HepG2 (cell line): Measurements from ENCODE around the gene SMOC1. TPM values are rescaled to one million over a fixed set of nuclear protein-coding genes. Genes with fewer than 3 reads are reported as not detected.
A peak's percentile ranks its signal among the peaks of the same experiment; 100 is the strongest.

Source experiments
- ATAC-seq: fragments of 200-7000 bp; cut with Tn5 transposase; 3 replicates; pipeline ENCODE4 v1.9.1; 2020; ENCODE audit warnings: mild to moderate bottlenecking, moderate library complexity
- BruUV-seq: library from RNA; stranded (reverse); fragments of 400-500 nt; replicated peaks from 2 replicates; lab custom pipeline; 2021; lab: Mats Ljungman, UMichigan
- CTCF ChIA-PET: fragments of 300-600 bp; formaldehyde crosslinking; extraction: SDS; loops from one replicate; lab custom pipeline; 2021; ENCODE audit warnings: low total read pairs, inconsistent platforms, low intra/inter-chr PET ratio; lab: Yijun Ruan, JAX
- POLR2A ChIA-PET: fragments of 350-600 bp; sonication (Branson Sonifier 250); formaldehyde crosslinking; loops from one replicate; lab custom pipeline; 2020; ENCODE audit warnings: antibody characterized with exemption, inconsistent platforms; lab: Yijun Ruan, JAX
- DNase-seq: peaks from one replicate; pipeline ENCODE4 v3.0.0-alpha.2; 2015; ENCODE audit warnings: low spot score
- FAIRE-seq: peaks from 3 replicates; lab custom pipeline; 2011; peaks lifted over from hg19 to GRCh38; lab: Jason Lieb, UNC
- H2AFZ ChIP-seq: one replicate; pipeline ENCODE4 v1.6.1; 2011; ENCODE audit warnings: low read length, inconsistent platforms
- H3K27ac ChIP-seq: fragments of 300-600 bp; 3 replicates; pipeline ENCODE4 v1.8.0; 2011; ENCODE audit warnings: mixed run types, mild to moderate bottlenecking, mixed read lengths, low read length, inconsistent platforms; ENCODE audit not compliant: insufficient read depth; ENCODE audit errors: extremely low read length
- H3K27me3 ChIP-seq, 2 experiments: fragments of 200-600 bp in 1 of 2; 2 replicates in 1 of 2; 3 replicates in 1 of 2; pipeline versions ENCODE4 v1.6.0 to v1.8.0; 2011; ENCODE audit warnings: low read length in 2 of 2, mild to moderate bottlenecking in 2 of 2, moderate library complexity in 2 of 2, inconsistent platforms in 1 of 2; ENCODE audit not compliant: insufficient read depth in 2 of 2, control insufficient read depth in 1 of 2
- H3K36me3 ChIP-seq, 2 experiments: fragments of 200-600 bp in 1 of 2; replicated peaks in 1 of 2; 2 replicates in 1 of 2; 3 replicates in 1 of 2; pipeline versions ENCODE4 v1.5.1 to v1.8.0; 2011; ENCODE audit warnings: low read length in 2 of 2, inconsistent platforms in 1 of 2; ENCODE audit not compliant: insufficient read depth in 2 of 2, control insufficient read depth in 1 of 2
- H3K4me1 ChIP-seq: 2 replicates; pipeline ENCODE4 v1.5.1; 2012; ENCODE audit warnings: low read length, inconsistent platforms; ENCODE audit not compliant: insufficient read depth
- H3K4me2 ChIP-seq: 2 replicates; pipeline ENCODE4 v1.6.0; 2011; ENCODE audit warnings: low read depth, low read length, inconsistent platforms
- H3K4me3 ChIP-seq, 3 experiments: fragments of 200-600 bp in 1 of 3; sonication (generic), shearing (Covaris generic) in 1 of 3; replicated peaks in 1 of 3; 2 replicates each; pipeline ENCODE4 v1.5.1; 2011 to 2016; ENCODE audit warnings: low read length in 3 of 3, inconsistent platforms in 2 of 3, low read depth in 2 of 3, mild to moderate bottlenecking in 2 of 3, control low read depth in 1 of 3, mixed read lengths in 1 of 3; ENCODE audit not compliant: insufficient read depth in 1 of 3
- H3K79me2 ChIP-seq: one replicate; pipeline ENCODE4 v1.6.1; 2011; ENCODE audit warnings: low read length, inconsistent platforms; ENCODE audit not compliant: insufficient read depth
- H3K9ac ChIP-seq: 2 replicates; pipeline ENCODE4 v1.6.0; 2011; ENCODE audit warnings: mild to moderate bottlenecking, low read depth, low read length, inconsistent platforms; ENCODE audit not compliant: insufficient read depth
- H3K9me3 ChIP-seq: 2 replicates; pipeline ENCODE4 v1.5.1; 2012; ENCODE audit warnings: mild to moderate bottlenecking, low read length
- H4K20me1 ChIP-seq: 2 replicates; pipeline ENCODE4 v1.6.0; 2011; ENCODE audit warnings: inconsistent platforms, mild to moderate bottlenecking, low read length, moderate library complexity; ENCODE audit not compliant: insufficient read depth
- CREM ChIP-seq, 2 experiments: sonication (generic) in 1 of 2; formaldehyde crosslinking in 1 of 2; IDR thresholded peaks; 2 replicates each; pipeline versions ENCODE4 v1.4.0 to v1.6.1; 2016 to 2020; ENCODE audit warnings: antibody characterized with exemption in 1 of 2, mild to moderate bottlenecking in 1 of 2, missing genetic modification reagents in 1 of 2
- FOSL2 ChIP-seq: sonication (generic); formaldehyde crosslinking; IDR thresholded peaks from 2 replicates; pipeline ENCODE4 v1.4.0; 2020; ENCODE audit warnings: missing genetic modification reagents
- HIVEP1 ChIP-seq: sonication (generic); formaldehyde crosslinking; IDR thresholded peaks from 2 replicates; pipeline ENCODE4 v1.4.0; 2020; ENCODE audit warnings: mild to moderate bottlenecking, missing genetic modification reagents
- HOMEZ ChIP-seq: IDR thresholded peaks from 2 replicates; pipeline ENCODE4 v1.6.1; 2016; ENCODE audit warnings: low read depth
- MTF1 ChIP-seq: sonication (generic); formaldehyde crosslinking; IDR thresholded peaks from 2 replicates; pipeline ENCODE4 v1.5.0; 2020; ENCODE audit warnings: missing genetic modification reagents
- PAXIP1 ChIP-seq: sonication (generic); formaldehyde crosslinking; conservative IDR thresholded peaks from 2 replicates; pipeline ENCODE4 v1.4.0; 2020; ENCODE audit warnings: mild to moderate bottlenecking, missing genetic modification reagents, moderate library complexity
- PRDM15 ChIP-seq: sonication (generic); formaldehyde crosslinking; IDR thresholded peaks from 2 replicates; pipeline ENCODE4 v1.4.0; 2020; ENCODE audit warnings: missing genetic modification reagents
- SP2 ChIP-seq: sonication (generic); formaldehyde crosslinking; IDR thresholded peaks from 2 replicates; pipeline ENCODE4 v1.5.1; 2020; ENCODE audit warnings: mild to moderate bottlenecking, missing genetic modification reagents
- TMF1 ChIP-seq: sonication (generic); formaldehyde crosslinking; IDR thresholded peaks from 2 replicates; pipeline ENCODE4 v1.8.1; 2022; ENCODE audit warnings: low read depth, missing genetic modification reagents
- ZBTB1 ChIP-seq: sonication (generic); formaldehyde crosslinking; IDR thresholded peaks from 2 replicates; pipeline ENCODE4 v1.4.0; 2020; ENCODE audit warnings: missing genetic modification reagents, borderline replicate concordance
- ZFP36 ChIP-seq: fragments of 150-350 bp; IDR thresholded peaks from 2 replicates; pipeline ENCODE4 v1.6.1; 2018; ENCODE audit warnings: borderline replicate concordance, low read length, low read depth; ENCODE audit not compliant: partially characterized antibody
- ZFP41 ChIP-seq: sonication (generic); formaldehyde crosslinking; IDR thresholded peaks from 2 replicates; pipeline ENCODE4 v1.4.0; 2020; ENCODE audit warnings: mild to moderate bottlenecking, missing genetic modification reagents, borderline replicate concordance
- ZNF446 ChIP-seq: sonication (generic); formaldehyde crosslinking; IDR thresholded peaks from 2 replicates; pipeline ENCODE4 v1.5.0; 2020; ENCODE audit warnings: mild to moderate bottlenecking, missing genetic modification reagents
- ZSCAN25 ChIP-seq: sonication (generic); formaldehyde crosslinking; IDR thresholded peaks from 2 replicates; pipeline ENCODE4 v1.8.0; 2022; ENCODE audit warnings: mild to moderate bottlenecking, missing genetic modification reagents
- WGBS: methylation state at CpG from one replicate; pipeline ENCODE4 v1.1.6; 2017; ENCODE audit warnings: low lambda C conversion rate; 5-methylcytosine and 5-hydroxymethylcytosine counted together
- in situ Hi-C: cut with HindIII; loops from 2 replicates; pipeline ENCODE4 v1.10.0; 2017; ENCODE audit warnings: low pct_unique_long_range_greater_than_20kb; ENCODE audit not compliant: extremely low pct_ligation_motif_present
- intact Hi-C: fragments of 100-400 bp; cut with micrococcal nuclease; formaldehyde crosslinking; loops from one replicate; pipeline ENCODE4 v1.10.0; 2022; ENCODE audit not compliant: unreplicated experiment
- polyA plus RNA-seq, 8 experiments: library from polyadenylated mRNA; depleted of rRNA in 3 of 8; stranded (reverse) in 7 of 8; unstranded in 1 of 8; fragments of >200 nt; fragmentation: Illumina TruSeq in 4 of 8; extraction: Trizol in 4 of 8; gene quantifications; 2 replicates each; pipeline versions ENCODE4 v1.2.1 to v1.2.3, GENCODE V29; 2011 to 2016; ENCODE audit warnings: low read depth in 4 of 8, missing spikeins in 1 of 8, mixed read lengths in 1 of 8; ENCODE audit not compliant: insufficient read depth in 1 of 8
- total RNA-seq, 5 experiments: library from RNA; depleted of rRNA; stranded (reverse); fragments of >200 nt; fragmentation: Illumina TruSeq; extraction: Trizol; gene quantifications; 2 replicates each; pipeline ENCODE4 v1.2.3, GENCODE V29; 2016; ENCODE audit warnings: low read depth in 1 of 5

Gene SMOC1
- total and polyA plus RNA-seq, 2 of the 13 experiments (the other 11 are each of a cell fraction or from before 2014, with no cell fraction given): 17.8 to 35.6 TPM

GRCh38 chr14:69917287-69917686, 38.1 kb downstream of the SMOC1 start:
- intact Hi-C loops: no loop called here
- 65% methylated on average over 9 of the region's 9 CpGs for WGBS
- ATAC-seq: peak; percentile 57; the same call in 2 of the 3 replicates
- CTCF ChIA-PET: no interaction called here
- Histone ChIP-seq H3K9me3 (no peaks in the 10 kb centered on the region), H2AFZ (no peak overlapping the region), H4K20me1 (no peaks in the 10 kb centered on the region), H3K27ac (no peak overlapping the region), H3K4me3 (no peak overlapping the region), H3K4me2 (no peak overlapping the region), H3K27me3 (no peaks in the 10 kb centered on the region), H3K79me2 (peaks cover 17% of the 10 kb centered on the region), H3K9ac (no peak overlapping the region), H3K36me3 (no peaks in the 10 kb centered on the region), H3K4me1 (peaks cover 33% of the 10 kb centered on the region)
- no TSS peak for BruUV-seq
- peak; percentile 18 for DNase-seq
- POLR2A ChIA-PET: interaction anchor here (1.4 kb wide), 2 partner anchors 29 to 38 kb away, joined by 5 to 6 read pairs; partner anchors contain the start of gene SMOC1
- no peak for FAIRE-seq
- in situ Hi-C loops: no loop called here
- no peak for TF ChIP-seq ZBTB1 (CRISPR knock-in tag)
- TF ChIP-seq FOSL2 (CRISPR knock-in tag): peak; percentile 31; the same call in 1 of the 2 replicates
- TF ChIP-seq ZSCAN25: no peak
- TF ChIP-seq PAXIP1 (CRISPR knock-in tag): 0 out of 2 replicates have a peak, but pooled peaks have one; percentile 23
- no peak for TF ChIP-seq ZNF446 (CRISPR knock-in tag)
- TF ChIP-seq HOMEZ (CRISPR knock-in tag): peak; percentile 23; the same call in 1 of the 2 replicates
- no peak for TF ChIP-seq SP2
- no peak for TF ChIP-seq PRDM15 (CRISPR knock-in tag)
- TF ChIP-seq CREM (IDR thresholded peaks at IDR 0.05): no peak
- TF ChIP-seq CREM (CRISPR knock-in tag; IDR thresholded peaks at IDR 0.05): no peak
- no peak for TF ChIP-seq TMF1
- no peak for TF ChIP-seq ZFP36
- no peak for TF ChIP-seq ZFP41
- no peak for TF ChIP-seq MTF1 (CRISPR knock-in tag)
- TF ChIP-seq HIVEP1 (CRISPR knock-in tag): no peak
